Dedifferentiated amniotic fluid mesenchymal stem cell (primary cell): ENCODE results near the gene GOLGA6C.
"Not testable (repeated sequence)": the region's sequence is repeated elsewhere in the genome, so short reads cannot be mapped to it uniquely, and the experiment has no call there.

ENCODE experiments used
- DNase-seq: peaks from one replicate; pipeline ENCODE4 v3.0.0-alpha.2; 2016; ENCODE audit errors: extremely low spot score

The GOLGA6C gene

GRCh38 chr15:75258034-75258433 lies at the start of gene GOLGA6C:
TSS of gene GOLGA6C (plus strand) at chr15:75258334. CDS start at chr15:75258599, 265 bp downstream.
- DNase-seq, result not testable (repeated sequence)

GRCh38 chr15:75208501-75209288 lies 49.4 kb upstream of the GOLGA6C start:
- no peak for DNase-seq

- no peak for DNase-seq
These were observed 48.9 kb upstream of the GOLGA6C start for GRCh38 chr15:75209289-75209676.

- no peak for DNase-seq
These were observed 47.3 kb upstream of the GOLGA6C start for GRCh38 chr15:75210811-75211230.

GRCh38 chr15:75211436-75212199 lies 46.5 kb upstream of the GOLGA6C start:
- DNase-seq, result no peak

GRCh38 chr15:75212200-75212858 lies 45.8 kb upstream of the GOLGA6C start:
- no peak for DNase-seq

- DNase-seq, result no peak
These were observed 44.8 kb upstream of the GOLGA6C start for GRCh38 chr15:75213212-75213767.

- no peak for DNase-seq
These were observed 44.3 kb upstream of the GOLGA6C start for GRCh38 chr15:75213768-75214221.

- DNase-seq, result no peak
These were observed 43.6 kb upstream of the GOLGA6C start for GRCh38 chr15:75214293-75215096.

GRCh38 chr15:75215107-75216004 lies 42.8 kb upstream of the GOLGA6C start:
- no peak for DNase-seq

GRCh38 chr15:75217012-75217411 lies 41.1 kb upstream of the GOLGA6C start:
- no peak for DNase-seq

- not testable (repeated sequence) for DNase-seq
These were observed 40.6 kb upstream of the GOLGA6C start for GRCh38 chr15:75217574-75217973.

- DNase-seq, result not testable (repeated sequence)
These were observed 38.6 kb upstream of the GOLGA6C start for GRCh38 chr15:75219507-75219929.

- no peak for DNase-seq
These were observed 34.4 kb upstream of the GOLGA6C start for GRCh38 chr15:75223688-75224087.

GRCh38 chr15:75224281-75224680 lies 33.9 kb upstream of the GOLGA6C start:
- no peak for DNase-seq

- not testable (repeated sequence) for DNase-seq
These were observed 32.9 kb upstream of the GOLGA6C start for GRCh38 chr15:75225102-75225836.

GRCh38 chr15:75225951-75226732 lies 32.0 kb upstream of the GOLGA6C start:
- DNase-seq, result no peak

GRCh38 chr15:75227112-75227511 lies 31.0 kb upstream of the GOLGA6C start:
- DNase-seq, result not testable (repeated sequence)
